DOHH2 (cell line): Measurements from ENCODE around the gene KRT73.

Source experiments
- EZH2phosphoT487 ChIP-seq: fragments of 200-600 bp; sonication (generic); IDR thresholded peaks from 2 replicates; pipeline ENCODE4 v1.6.1; 2017; ENCODE audit warnings: borderline replicate concordance, mild to moderate bottlenecking, antibody characterized with exemption, low read length, moderate library complexity, mixed read lengths
- TF ChIP-seq, protein P1 (sequence below): fragments of 200-600 bp; sonication (generic); IDR thresholded peaks from one replicate; pipeline ENCODE4 v1.5.1; 2014; ENCODE audit warnings: antibody characterized with exemption, mild to moderate bottlenecking, low read depth, low read length; ENCODE audit not compliant: poor library complexity, severe bottlenecking

DNA sequence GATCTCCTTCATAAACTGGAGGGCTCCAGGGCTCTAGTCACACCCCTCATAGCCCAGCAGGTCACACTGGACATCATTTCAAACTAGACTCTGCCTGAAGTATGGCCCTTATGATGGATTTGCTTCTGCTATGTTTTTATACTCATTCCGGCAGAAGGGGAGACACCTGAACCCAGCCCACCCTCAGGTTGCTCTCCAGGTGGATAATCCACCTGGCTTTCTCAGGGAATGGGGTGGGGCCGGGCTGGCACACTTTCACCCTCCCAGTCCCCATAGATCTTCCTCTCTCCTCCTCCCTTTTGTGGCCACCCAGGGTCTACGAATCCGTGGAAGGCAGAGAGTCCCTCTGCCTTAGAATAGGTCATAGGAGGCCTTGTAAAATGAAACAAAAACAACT is 9.8 kb upstream of the KRT73 start:
- TF ChIP-seq, protein P1, sequence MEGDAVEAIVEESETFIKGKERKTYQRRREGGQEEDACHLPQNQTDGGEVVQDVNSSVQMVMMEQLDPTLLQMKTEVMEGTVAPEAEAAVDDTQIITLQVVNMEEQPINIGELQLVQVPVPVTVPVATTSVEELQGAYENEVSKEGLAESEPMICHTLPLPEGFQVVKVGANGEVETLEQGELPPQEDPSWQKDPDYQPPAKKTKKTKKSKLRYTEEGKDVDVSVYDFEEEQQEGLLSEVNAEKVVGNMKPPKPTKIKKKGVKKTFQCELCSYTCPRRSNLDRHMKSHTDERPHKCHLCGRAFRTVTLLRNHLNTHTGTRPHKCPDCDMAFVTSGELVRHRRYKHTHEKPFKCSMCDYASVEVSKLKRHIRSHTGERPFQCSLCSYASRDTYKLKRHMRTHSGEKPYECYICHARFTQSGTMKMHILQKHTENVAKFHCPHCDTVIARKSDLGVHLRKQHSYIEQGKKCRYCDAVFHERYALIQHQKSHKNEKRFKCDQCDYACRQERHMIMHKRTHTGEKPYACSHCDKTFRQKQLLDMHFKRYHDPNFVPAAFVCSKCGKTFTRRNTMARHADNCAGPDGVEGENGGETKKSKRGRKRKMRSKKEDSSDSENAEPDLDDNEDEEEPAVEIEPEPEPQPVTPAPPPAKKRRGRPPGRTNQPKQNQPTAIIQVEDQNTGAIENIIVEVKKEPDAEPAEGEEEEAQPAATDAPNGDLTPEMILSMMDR, result no peak
- TF ChIP-seq EZH2phosphoT487, result no peak
